ENCODE data around the gene RIPPLY3.

DNA sequence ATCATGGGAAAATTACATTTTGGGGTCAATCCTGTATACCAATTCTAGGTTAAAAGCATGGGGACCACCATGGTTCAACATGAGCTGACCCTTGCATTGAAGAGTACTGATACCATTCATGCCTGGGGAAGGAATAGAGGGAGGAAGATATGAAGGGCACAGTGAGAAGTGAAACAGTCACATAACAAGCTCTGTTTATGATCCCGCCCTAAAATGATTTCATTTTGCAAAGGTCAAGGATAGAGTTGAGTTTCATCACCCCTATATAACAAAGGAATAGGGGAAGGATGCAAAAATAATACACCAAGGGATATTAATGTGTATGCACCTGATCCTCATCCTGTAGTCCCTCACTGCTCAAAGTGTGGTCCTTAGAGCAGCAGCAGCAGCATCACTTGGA, 37.5 kb upstream of the RIPPLY3 start:
- TF ChIP-seq, protein P1, sequence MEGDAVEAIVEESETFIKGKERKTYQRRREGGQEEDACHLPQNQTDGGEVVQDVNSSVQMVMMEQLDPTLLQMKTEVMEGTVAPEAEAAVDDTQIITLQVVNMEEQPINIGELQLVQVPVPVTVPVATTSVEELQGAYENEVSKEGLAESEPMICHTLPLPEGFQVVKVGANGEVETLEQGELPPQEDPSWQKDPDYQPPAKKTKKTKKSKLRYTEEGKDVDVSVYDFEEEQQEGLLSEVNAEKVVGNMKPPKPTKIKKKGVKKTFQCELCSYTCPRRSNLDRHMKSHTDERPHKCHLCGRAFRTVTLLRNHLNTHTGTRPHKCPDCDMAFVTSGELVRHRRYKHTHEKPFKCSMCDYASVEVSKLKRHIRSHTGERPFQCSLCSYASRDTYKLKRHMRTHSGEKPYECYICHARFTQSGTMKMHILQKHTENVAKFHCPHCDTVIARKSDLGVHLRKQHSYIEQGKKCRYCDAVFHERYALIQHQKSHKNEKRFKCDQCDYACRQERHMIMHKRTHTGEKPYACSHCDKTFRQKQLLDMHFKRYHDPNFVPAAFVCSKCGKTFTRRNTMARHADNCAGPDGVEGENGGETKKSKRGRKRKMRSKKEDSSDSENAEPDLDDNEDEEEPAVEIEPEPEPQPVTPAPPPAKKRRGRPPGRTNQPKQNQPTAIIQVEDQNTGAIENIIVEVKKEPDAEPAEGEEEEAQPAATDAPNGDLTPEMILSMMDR (conservative IDR thresholded peaks at IDR 0.05; ENCODE audit: low read depth in 2 of 2): no peak
- no peak for TF ChIP-seq EZH2phosphoT487 (IDR thresholded peaks at IDR 0.05; ENCODE audit: unreplicated experiment)
- TF ChIP-seq POLR2AphosphoS5 (IDR thresholded peaks at IDR 0.05; ENCODE audit: low read depth): no peak
- no peak for TF ChIP-seq EZH2 (IDR thresholded peaks at IDR 0.05; ENCODE audit: low read depth, unreplicated experiment)
- no peak for TF ChIP-seq ZNF331 (CRISPR knock-in tag; IDR thresholded peaks at IDR 0.05; ENCODE audit: low read depth)
- TF ChIP-seq, protein P2, sequence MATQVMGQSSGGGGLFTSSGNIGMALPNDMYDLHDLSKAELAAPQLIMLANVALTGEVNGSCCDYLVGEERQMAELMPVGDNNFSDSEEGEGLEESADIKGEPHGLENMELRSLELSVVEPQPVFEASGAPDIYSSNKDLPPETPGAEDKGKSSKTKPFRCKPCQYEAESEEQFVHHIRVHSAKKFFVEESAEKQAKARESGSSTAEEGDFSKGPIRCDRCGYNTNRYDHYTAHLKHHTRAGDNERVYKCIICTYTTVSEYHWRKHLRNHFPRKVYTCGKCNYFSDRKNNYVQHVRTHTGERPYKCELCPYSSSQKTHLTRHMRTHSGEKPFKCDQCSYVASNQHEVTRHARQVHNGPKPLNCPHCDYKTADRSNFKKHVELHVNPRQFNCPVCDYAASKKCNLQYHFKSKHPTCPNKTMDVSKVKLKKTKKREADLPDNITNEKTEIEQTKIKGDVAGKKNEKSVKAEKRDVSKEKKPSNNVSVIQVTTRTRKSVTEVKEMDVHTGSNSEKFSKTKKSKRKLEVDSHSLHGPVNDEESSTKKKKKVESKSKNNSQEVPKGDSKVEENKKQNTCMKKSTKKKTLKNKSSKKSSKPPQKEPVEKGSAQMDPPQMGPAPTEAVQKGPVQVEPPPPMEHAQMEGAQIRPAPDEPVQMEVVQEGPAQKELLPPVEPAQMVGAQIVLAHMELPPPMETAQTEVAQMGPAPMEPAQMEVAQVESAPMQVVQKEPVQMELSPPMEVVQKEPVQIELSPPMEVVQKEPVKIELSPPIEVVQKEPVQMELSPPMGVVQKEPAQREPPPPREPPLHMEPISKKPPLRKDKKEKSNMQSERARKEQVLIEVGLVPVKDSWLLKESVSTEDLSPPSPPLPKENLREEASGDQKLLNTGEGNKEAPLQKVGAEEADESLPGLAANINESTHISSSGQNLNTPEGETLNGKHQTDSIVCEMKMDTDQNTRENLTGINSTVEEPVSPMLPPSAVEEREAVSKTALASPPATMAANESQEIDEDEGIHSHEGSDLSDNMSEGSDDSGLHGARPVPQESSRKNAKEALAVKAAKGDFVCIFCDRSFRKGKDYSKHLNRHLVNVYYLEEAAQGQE (IDR thresholded peaks at IDR 0.05; ENCODE audit: unreplicated experiment): no peak
- no peak for TF ChIP-seq NANOG (IDR thresholded peaks at IDR 0.05; ENCODE audit: borderline replicate concordance)

Measured in GM23338 (cell line).